GM06990 (cell line): ENCODE data around the gene LCN12.
A peak's percentile ranks its signal among the peaks of the same experiment; 100 is the strongest.

Source experiments
- DNase-seq: peaks from one replicate; pipeline ENCODE4 v3.0.0-alpha.2; 2011; ENCODE audit not compliant: insufficient read length; ENCODE audit errors: extremely low read depth
- H3K27me3 ChIP-seq: replicated peaks from 2 replicates; pipeline ENCODE4 v1.6.0; 2011; ENCODE audit warnings: low read length; ENCODE audit not compliant: control insufficient read depth, insufficient read depth
- H3K36me3 ChIP-seq: 2 replicates; pipeline ENCODE4 v1.5.1; 2011; ENCODE audit warnings: low read length; ENCODE audit not compliant: control insufficient read depth, insufficient read depth
- H3K4me3 ChIP-seq: replicated peaks from 2 replicates; pipeline ENCODE4 v1.5.1; 2011; ENCODE audit warnings: low read depth, mild to moderate bottlenecking, control low read depth, low read length
- TF ChIP-seq, protein P1 (sequence below): IDR thresholded peaks from 2 replicates; pipeline ENCODE4 v1.5.1; 2011; ENCODE audit warnings: low read length, control low read depth, mild to moderate bottlenecking, inconsistent platforms; ENCODE audit not compliant: insufficient read depth, poor library complexity, severe bottlenecking

LCN12 gene

GRCh38 chr9:136942881-136943230 lies 9.2 kb upstream of the LCN12 start:
- Histone ChIP-seq H3K27me3 (no peaks in the 10 kb centered on the region), H3K36me3 (peaks cover 33% of the 10 kb centered on the region), H3K4me3 (peak overlapping the region; percentile 94)
- DNase-seq: no peak
- TF ChIP-seq, protein P1, sequence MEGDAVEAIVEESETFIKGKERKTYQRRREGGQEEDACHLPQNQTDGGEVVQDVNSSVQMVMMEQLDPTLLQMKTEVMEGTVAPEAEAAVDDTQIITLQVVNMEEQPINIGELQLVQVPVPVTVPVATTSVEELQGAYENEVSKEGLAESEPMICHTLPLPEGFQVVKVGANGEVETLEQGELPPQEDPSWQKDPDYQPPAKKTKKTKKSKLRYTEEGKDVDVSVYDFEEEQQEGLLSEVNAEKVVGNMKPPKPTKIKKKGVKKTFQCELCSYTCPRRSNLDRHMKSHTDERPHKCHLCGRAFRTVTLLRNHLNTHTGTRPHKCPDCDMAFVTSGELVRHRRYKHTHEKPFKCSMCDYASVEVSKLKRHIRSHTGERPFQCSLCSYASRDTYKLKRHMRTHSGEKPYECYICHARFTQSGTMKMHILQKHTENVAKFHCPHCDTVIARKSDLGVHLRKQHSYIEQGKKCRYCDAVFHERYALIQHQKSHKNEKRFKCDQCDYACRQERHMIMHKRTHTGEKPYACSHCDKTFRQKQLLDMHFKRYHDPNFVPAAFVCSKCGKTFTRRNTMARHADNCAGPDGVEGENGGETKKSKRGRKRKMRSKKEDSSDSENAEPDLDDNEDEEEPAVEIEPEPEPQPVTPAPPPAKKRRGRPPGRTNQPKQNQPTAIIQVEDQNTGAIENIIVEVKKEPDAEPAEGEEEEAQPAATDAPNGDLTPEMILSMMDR: no peak

DNA sequence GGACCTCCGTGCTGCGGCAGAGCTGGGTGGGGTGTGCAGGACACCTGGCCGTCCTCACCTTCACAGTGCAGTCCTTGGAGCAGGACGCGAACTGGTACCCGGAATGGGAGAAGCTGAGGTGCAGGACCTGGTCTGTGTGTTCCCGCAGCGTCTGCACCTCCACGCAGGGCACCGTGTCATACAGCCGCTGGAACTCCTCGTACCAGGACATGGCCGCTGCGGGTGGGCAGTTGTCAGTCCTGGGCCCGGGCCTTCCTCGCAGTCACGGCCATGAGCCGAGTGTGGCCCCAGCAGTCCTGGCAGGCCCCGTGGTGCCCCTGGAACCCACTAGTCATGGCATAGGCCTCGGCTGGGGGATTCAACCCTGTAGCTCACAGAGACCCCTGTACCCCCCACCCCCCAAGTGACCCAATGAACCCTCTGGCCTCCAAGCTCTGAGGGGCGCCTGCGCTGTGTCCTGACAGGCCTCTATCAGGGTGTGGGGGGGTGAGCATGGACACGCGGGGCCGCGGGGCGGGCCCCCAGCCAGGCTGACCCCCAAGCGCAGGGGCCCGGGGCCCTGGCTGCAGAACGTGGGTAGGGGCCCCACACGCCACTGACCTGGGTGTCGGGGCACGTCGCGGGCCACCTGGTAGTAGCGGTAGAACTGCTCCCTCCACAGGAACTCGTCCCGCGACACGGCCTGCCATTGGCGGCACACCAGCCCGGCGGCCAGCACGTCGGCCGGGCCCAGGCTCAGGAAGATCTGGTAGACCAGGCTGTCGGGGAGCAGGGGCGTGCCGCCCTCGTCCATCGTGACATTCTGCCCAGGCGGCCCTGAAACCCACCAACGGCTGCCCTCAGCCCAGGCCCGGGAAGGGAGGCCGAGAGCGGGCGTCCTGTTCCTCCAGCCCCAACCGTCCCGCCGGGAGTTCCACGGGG lies 8.5 kb upstream of the LCN12 start:
- no peaks in the 10 kb centered on the region for H3K27me3 ChIP-seq
- H3K4me3 ChIP-seq: peak overlapping the region; percentile 94
- TF ChIP-seq, protein P1: no peak
- DNase-seq: peak; percentile 64
- H3K36me3 ChIP-seq: peaks cover 33% of the 10 kb centered on the region

DNA sequence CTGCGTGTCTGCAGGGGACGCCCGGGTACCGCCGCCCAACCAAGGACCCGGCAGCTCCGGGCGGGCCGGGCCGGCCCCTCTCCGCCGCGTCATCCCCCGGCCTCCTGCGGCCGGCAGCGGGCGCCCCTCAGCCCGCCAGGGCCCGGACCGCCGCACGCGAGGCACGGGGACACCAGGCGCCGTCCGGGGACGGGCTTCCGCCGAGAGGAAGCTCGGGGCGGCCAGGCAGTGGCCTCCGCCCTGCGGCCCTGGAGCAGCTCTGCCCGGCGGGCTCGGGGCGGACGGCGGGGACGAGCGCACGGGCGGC lies 7.9 kb upstream of the LCN12 start:
- H3K4me3 ChIP-seq: peak overlapping the region; percentile 94
- DNase-seq: no peak
- H3K27me3 ChIP-seq: no peaks in the 10 kb centered on the region
- TF ChIP-seq, protein P1: no peak
- peaks cover 33% of the 10 kb centered on the region for H3K36me3 ChIP-seq

DNA sequence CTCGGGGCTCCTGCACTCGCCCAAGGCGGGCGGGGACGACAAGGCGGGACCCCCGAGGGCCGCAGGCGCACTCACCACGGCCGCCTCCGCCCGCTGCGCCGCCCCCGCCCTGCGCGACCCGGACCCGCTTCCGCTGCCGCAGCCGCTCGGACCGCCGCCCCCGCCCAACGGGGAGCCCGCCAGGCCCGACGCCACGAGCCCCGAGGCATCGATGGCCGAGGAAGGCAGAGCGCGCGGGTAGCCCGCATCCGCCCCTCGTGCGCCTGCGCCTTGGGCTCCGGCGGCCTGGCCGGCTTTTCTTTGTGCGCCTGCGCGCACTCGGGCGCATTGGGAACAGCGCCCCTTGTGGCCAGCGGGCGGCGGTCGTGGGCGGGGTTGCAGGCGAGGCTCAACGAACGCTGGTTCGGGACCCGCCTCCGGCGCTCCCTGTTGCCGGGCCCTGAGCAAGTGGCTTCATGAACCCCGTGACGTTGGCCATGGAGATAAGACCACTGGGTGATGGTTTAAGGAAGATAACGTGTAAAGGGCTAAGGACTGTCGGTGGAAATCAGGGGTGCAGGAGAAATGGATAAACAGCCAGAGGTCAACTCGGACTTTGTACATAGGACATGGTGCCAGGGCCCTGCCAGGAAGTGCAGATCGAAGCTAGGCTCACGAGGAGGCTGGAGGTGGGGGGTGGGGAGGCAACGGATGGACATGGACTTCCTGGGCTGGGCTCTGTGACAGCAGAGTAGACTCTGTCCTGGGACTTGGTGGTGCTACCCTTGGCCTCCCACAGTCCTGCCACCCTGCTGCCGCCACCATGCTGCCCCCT lies 7.3 kb upstream of the LCN12 start, which contains the start of the genes C8G and FBXW5:
Gene C8G, plus strand, starts transcription at position 725 of the 814 bp plus-strand sequence. Its CDS starts 78 bp downstream, at position 803.
Gene FBXW5, minus strand, starts transcription at position 220 of the 814 bp plus-strand sequence. CDS start 655 bp downstream, outside the sequence.
- Histone ChIP-seq H3K27me3 (no peaks in the 10 kb centered on the region), H3K4me3 (peak within 1 kb of the TSS; percentile 94), H3K36me3 (peaks cover 29% of the 10 kb centered on the region)
- DNase-seq: peak; percentile 95
- TF ChIP-seq, protein P1: peak; percentile 92

DNA sequence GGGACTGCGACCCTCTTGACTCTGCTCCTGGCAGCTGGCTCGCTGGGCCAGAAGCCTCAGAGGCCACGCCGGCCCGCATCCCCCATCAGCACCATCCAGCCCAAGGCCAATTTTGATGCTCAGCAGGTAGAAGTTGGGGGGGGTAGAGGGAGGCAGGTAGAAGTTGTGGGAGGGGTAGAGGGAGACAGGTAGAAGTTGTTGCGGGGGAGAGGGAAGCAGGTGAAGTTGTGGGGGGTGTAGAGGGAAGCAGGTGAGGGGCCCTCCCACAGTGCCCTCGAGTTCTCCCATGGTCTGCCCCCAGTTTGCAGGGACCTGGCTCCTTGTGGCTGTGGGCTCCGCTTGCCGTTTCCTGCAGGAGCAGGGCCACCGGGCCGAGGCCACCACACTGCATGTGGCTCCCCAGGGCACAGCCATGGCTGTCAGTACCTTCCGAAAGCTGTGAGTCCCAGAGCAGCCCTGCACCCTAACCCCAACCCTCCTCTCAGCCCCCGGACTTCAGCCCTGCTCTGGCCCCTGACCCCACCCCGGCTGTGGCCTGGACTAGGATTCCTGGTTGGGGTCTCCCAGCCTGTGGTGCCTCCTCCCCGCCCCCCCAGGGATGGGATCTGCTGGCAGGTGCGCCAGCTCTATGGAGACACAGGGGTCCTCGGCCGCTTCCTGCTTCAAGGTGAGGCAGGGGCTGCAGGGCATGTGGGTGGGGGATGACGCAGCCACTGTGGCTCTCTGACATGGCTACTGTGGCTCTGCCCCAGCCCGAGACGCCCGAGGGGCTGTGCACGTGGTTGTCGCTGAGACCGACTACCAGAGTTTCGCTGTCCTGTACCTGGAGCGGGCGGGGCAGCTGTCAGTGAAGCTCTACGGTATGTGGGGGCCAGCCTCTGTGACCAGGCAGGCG lies 6.5 kb upstream of the LCN12 start:
- Histone ChIP-seq H3K36me3 (peaks cover 22% of the 10 kb centered on the region), H3K4me3 (no peak overlapping the region), H3K27me3 (no peaks in the 10 kb centered on the region)
- TF ChIP-seq, protein P1: no peak
- DNase-seq: no peak
